SK-N-SH (cell line): Measurements from ENCODE around the gene IFNA8. TPM values are rescaled to one million over a fixed set of nuclear protein-coding genes. Genes with fewer than 3 reads are reported as not detected.

Source experiments
- CTCF ChIA-PET: fragments of 300-600, 350-600 bp; formaldehyde crosslinking; extraction: SDS; loops from one replicate; lab custom pipeline; 2021; lab: Yijun Ruan, JAX
- POLR2A ChIA-PET: fragments of 350-600 bp; sonication (Branson Sonifier 250); formaldehyde crosslinking; extraction: SDS; loops from one replicate; lab custom pipeline; 2020; ENCODE audit warnings: antibody characterized with exemption, inconsistent platforms; lab: Yijun Ruan, JAX
- DNase-seq: peaks from one replicate; pipeline ENCODE4 v3.0.0; 2012
- H2AFZ ChIP-seq: fragments of 200-600 bp; sonication (generic); 2 replicates; pipeline ENCODE4 v1.8.1; 2016; ENCODE audit warnings: antibody characterized with exemption, mild to moderate bottlenecking, low read depth
- H3F3A ChIP-seq: fragments of 200-600 bp; sonication (generic); replicated peaks from 2 replicates; pipeline ENCODE3; 2016; ENCODE audit warnings: antibody characterized with exemption, mild to moderate bottlenecking; ENCODE audit not compliant: insufficient read depth
- H3K27ac ChIP-seq, 2 experiments: fragments of 200-500 bp in 1 of 2; fragments of 200-600 bp in 1 of 2; sonication (Bioruptor generic) in 1 of 2; sonication (generic), shearing (Covaris generic) in 1 of 2; 2 replicates each; pipeline versions ENCODE4 v1.5.1 to v1.6.1; 2014 to 2016; ENCODE audit warnings: low read depth in 2 of 2, inconsistent platforms in 1 of 2, low read length in 1 of 2, mild to moderate bottlenecking in 1 of 2, mixed read lengths in 1 of 2
- H3K27me3 ChIP-seq: fragments of 200-600 bp; sonication (generic), shearing (Covaris generic); 2 replicates; pipeline ENCODE4 v1.6.1; 2016; ENCODE audit warnings: mixed run types; ENCODE audit not compliant: insufficient read depth
- H3K36me3 ChIP-seq, 2 experiments: fragments of 200-500 bp in 1 of 2; fragments of 200-600 bp in 1 of 2; sonication (Bioruptor generic) in 1 of 2; sonication (generic) in 1 of 2; replicated peaks in 1 of 2; 2 replicates each; pipeline versions ENCODE3 to v1.5.1; 2014 to 2016; ENCODE audit warnings: low read length in 1 of 2, mild to moderate bottlenecking in 1 of 2; ENCODE audit not compliant: insufficient read depth in 2 of 2, control insufficient read depth in 1 of 2
- H3K4me1 ChIP-seq, 2 experiments: fragments of 200-500 bp in 1 of 2; fragments of 200-600 bp in 1 of 2; sonication (Bioruptor generic) in 1 of 2; sonication (generic), shearing (Covaris generic) in 1 of 2; 2 replicates each; pipeline versions ENCODE4 v1.5.1 to v1.6.1; 2014 to 2016; ENCODE audit warnings: low read depth in 1 of 2, low read length in 1 of 2, mixed run types in 1 of 2; ENCODE audit not compliant: insufficient read depth in 2 of 2, control insufficient read depth in 1 of 2
- H3K4me2 ChIP-seq: fragments of 200-600 bp; sonication (generic), shearing (Covaris generic); 2 replicates; pipeline ENCODE4 v1.6.1; 2017; ENCODE audit warnings: mixed run types
- H3K4me3 ChIP-seq, 2 experiments: fragments of 200-500 bp in 1 of 2; fragments of 200-600 bp in 1 of 2; sonication (Bioruptor generic) in 1 of 2; sonication (generic), shearing (Covaris generic) in 1 of 2; 2 replicates each; pipeline versions ENCODE4 v1.5.1 to v1.8.1; 2014 to 2016; ENCODE audit warnings: low read depth in 2 of 2, inconsistent platforms in 1 of 2, low read length in 1 of 2, mild to moderate bottlenecking in 1 of 2, mixed read lengths in 1 of 2, moderate library complexity in 1 of 2
- H3K79me2 ChIP-seq: fragments of 200-600 bp; sonication (generic); 2 replicates; pipeline ENCODE4 v1.8.1; 2017; ENCODE audit warnings: mild to moderate bottlenecking; ENCODE audit not compliant: insufficient read depth
- H3K9ac ChIP-seq: fragments of 200-600 bp; sonication (generic); 2 replicates; pipeline ENCODE4 v1.6.1; 2017; ENCODE audit warnings: mixed run types
- H3K9me2 ChIP-seq: fragments of 200-600 bp; sonication (generic); 2 replicates; pipeline ENCODE4 v1.6.1; 2017; ENCODE audit warnings: mixed run types
- H3K9me3 ChIP-seq: fragments of 200-600 bp; sonication (generic); 2 replicates; pipeline ENCODE4 v1.6.1; 2017; ENCODE audit warnings: mixed run types, mild to moderate bottlenecking, moderate library complexity
- H4K20me1 ChIP-seq: fragments of 200-600 bp; sonication (generic); 2 replicates; pipeline ENCODE4 v1.6.1; 2017; ENCODE audit warnings: mild to moderate bottlenecking, mixed run types; ENCODE audit not compliant: insufficient read depth
- CHD2 ChIP-seq: fragments of 150-350 bp; IDR thresholded peaks from 2 replicates; pipeline ENCODE4 v1.6.1; 2018; ENCODE audit warnings: low read length; ENCODE audit not compliant: partially characterized antibody
- EP300 ChIP-seq, 2 experiments: IDR thresholded peaks; 2 replicates each; pipeline versions ENCODE4 v1.4.0 to v1.6.1; 2012; ENCODE audit warnings: borderline replicate concordance in 1 of 2, low read depth in 1 of 2, low read length in 1 of 2
- FOXJ3 ChIP-seq: sonication (generic); formaldehyde crosslinking; IDR thresholded peaks from 2 replicates; pipeline ENCODE4 v1.5.1; 2020; ENCODE audit warnings: mild to moderate bottlenecking, missing genetic modification reagents
- JUND ChIP-seq: IDR thresholded peaks from 2 replicates; pipeline ENCODE4 v1.4.0; 2012
- NFIC ChIP-seq: IDR thresholded peaks from 2 replicates; pipeline ENCODE4 v1.4.0; 2012; ENCODE audit warnings: borderline replicate concordance
- NRF1 ChIP-seq: IDR thresholded peaks from 2 replicates; pipeline ENCODE4 v1.6.1; 2012; ENCODE audit warnings: low read depth, mild to moderate bottlenecking, low read length
- POLR2AphosphoS5 ChIP-seq: IDR thresholded peaks from 2 replicates; pipeline ENCODE4 v1.6.1; 2012; ENCODE audit warnings: low read depth, low read length
- RAD21 ChIP-seq: IDR thresholded peaks from 2 replicates; pipeline ENCODE4 v1.6.1; 2012; ENCODE audit warnings: mild to moderate bottlenecking, low read length
- RCOR1 ChIP-seq: fragments of 150-350 bp; IDR thresholded peaks from 2 replicates; pipeline ENCODE4 v1.6.1; 2017; ENCODE audit warnings: antibody characterized with exemption, low read length
- SMC3 ChIP-seq: IDR thresholded peaks from 2 replicates; pipeline ENCODE4 v1.6.1; 2012; ENCODE audit warnings: low read depth, low read length, improper control_type of control experiment
- WGBS: methylation state at CpG from one replicate; pipeline ENCODE4 v1.1.6; 2017; ENCODE audit warnings: low lambda C conversion rate; 5-methylcytosine and 5-hydroxymethylcytosine counted together
- polyA plus RNA-seq, 3 experiments: library from polyadenylated mRNA; depleted of rRNA; stranded (reverse); fragments of >200 nt; gene quantifications; 2 replicates each; pipeline ENCODE4 v1.2.3, GENCODE V29; 2012
- TF ChIP-seq, protein P1 (sequence below): fragments of 150-350 bp; IDR thresholded peaks from 2 replicates; pipeline ENCODE4 v1.6.1; 2017; ENCODE audit warnings: antibody characterized with exemption, low read length, low read depth, borderline replicate concordance
- TF ChIP-seq, protein P2 (sequence below): IDR thresholded peaks from 2 replicates; pipeline ENCODE4 v1.4.0; 2012; ENCODE audit warnings: low read depth
- TF ChIP-seq, protein P3 (sequence below): fragments of 200-600 bp; sonication (generic); IDR thresholded peaks from 2 replicates; pipeline ENCODE4 v1.6.1; 2017; ENCODE audit warnings: antibody characterized with exemption, mild to moderate bottlenecking, moderate library complexity

Gene IFNA8
- polyA plus RNA-seq, 1 of the 3 experiments (the other 2 are of a cell fraction): not detected

DNA sequence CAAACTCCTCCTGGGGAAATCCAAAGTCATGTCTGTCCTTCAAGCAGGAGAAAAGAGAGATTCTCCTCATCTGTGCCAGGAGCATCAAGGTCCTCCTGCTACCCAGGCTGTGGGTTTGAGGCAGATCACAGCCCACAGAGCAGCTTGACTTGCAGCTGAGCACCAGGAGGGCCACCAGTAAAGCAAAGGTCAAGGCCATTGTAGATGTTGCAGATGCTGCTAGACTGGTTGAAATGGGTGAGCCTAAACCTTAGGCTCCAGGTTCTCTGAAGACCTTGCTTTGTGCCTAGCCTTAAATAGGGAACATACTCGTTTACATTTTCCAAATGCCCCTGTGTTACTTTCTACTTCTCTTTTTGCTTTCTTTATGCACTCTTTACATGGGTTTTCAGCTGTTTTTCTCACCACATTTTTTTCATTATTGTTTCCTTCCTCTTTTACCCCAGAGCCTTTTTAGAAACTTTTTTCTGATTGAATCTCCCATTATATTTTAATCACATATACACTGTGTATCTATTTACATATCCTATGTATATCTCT lies 23.7 kb upstream of the IFNA8 start, which contains the start of gene IFNA2:
TSS of gene IFNA2 (minus strand) at position 268 of the 540 bp plus-strand sequence. CDS start at position 199, 69 bp downstream.
- Histone ChIP-seq H3F3A (no peaks in the 10 kb centered on the region), H3K9me3 (no peaks in the 10 kb centered on the region), H3K4me3 (no peak within 1 kb of the TSS), H3K36me3 (no peaks in the 10 kb centered on the region), H3K9me2 (no peaks in the 10 kb centered on the region), H3K4me1 (no peaks in the 10 kb centered on the region), H3K9ac (no peak within 1 kb of the TSS), H3K27ac (no peak within 1 kb of the TSS), H3K4me2 (no peak within 1 kb of the TSS), H3K79me2 (no peaks in the 10 kb centered on the region), H4K20me1 (no peaks in the 10 kb centered on the region), H2AFZ (no peak within 1 kb of the TSS), H3K27me3 (peaks cover 12% of the 10 kb centered on the region; the same call in 1 of the 2 replicates)
- ChIA-PET POLR2A (no interaction called here), CTCF (interaction anchor here (0.6 to 1.9 kb wide), 3 partner anchors 11 to 242 kb away, joined by 3 to 11 read pairs (median 3); no protein-coding TSS in a partner anchor)
- WGBS: 0% methylated on average over 1 of the region's 1 CpG
- TF ChIP-seq NFIC (no peak), RAD21 (no peak), NRF1 (no peak), POLR2AphosphoS5 (no peak), JUND (no peak), EP300 (IDR thresholded peaks at IDR 0.05; ENCODE audit: borderline replicate concordance in 1 of 2, low read depth in 1 of 2, low read length in 1 of 2) (no peak), RCOR1 (no peak), FOXJ3 (no peak), CHD2 (no peak), SMC3 (no peak)
- TF ChIP-seq, protein P1, sequence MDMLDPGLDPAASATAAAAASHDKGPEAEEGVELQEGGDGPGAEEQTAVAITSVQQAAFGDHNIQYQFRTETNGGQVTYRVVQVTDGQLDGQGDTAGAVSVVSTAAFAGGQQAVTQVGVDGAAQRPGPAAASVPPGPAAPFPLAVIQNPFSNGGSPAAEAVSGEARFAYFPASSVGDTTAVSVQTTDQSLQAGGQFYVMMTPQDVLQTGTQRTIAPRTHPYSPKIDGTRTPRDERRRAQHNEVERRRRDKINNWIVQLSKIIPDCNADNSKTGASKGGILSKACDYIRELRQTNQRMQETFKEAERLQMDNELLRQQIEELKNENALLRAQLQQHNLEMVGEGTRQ: no peak
- TF ChIP-seq, protein P2, sequence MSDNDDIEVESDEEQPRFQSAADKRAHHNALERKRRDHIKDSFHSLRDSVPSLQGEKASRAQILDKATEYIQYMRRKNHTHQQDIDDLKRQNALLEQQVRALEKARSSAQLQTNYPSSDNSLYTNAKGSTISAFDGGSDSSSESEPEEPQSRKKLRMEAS: no peak
- no peak for DNase-seq

DNA sequence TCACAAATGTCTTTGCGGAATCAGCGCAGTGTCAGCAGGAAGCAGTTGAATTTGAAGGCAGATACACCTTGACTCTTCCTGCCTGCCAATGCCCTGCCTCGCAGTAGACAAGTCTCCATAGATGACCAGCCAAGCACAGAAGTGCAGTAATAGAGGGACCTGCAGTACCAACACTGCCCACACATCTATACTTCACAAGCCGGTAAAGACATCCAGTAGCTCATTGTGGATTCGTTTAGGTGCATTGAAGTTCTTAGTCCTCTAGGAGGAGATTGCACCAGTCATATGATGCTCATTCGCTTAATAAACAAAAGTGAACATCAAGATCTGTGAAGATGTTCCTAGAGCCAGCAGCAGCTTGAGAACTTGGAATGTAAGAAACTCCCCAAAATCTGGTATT lies 16.6 kb upstream of the IFNA8 start:
- Histone ChIP-seq H3K36me3 (no peaks in the 10 kb centered on the region), H3F3A (no peaks in the 10 kb centered on the region), H3K27ac (no peak overlapping the region), H2AFZ (no peak overlapping the region), H3K9me2 (no peaks in the 10 kb centered on the region), H3K4me2 (no peak overlapping the region), H3K9me3 (no peaks in the 10 kb centered on the region), H3K4me3 (no peak overlapping the region), H3K79me2 (no peaks in the 10 kb centered on the region)
- WGBS: 32% methylated on average over 6 of the region's 6 CpGs
- TF ChIP-seq, protein P3, sequence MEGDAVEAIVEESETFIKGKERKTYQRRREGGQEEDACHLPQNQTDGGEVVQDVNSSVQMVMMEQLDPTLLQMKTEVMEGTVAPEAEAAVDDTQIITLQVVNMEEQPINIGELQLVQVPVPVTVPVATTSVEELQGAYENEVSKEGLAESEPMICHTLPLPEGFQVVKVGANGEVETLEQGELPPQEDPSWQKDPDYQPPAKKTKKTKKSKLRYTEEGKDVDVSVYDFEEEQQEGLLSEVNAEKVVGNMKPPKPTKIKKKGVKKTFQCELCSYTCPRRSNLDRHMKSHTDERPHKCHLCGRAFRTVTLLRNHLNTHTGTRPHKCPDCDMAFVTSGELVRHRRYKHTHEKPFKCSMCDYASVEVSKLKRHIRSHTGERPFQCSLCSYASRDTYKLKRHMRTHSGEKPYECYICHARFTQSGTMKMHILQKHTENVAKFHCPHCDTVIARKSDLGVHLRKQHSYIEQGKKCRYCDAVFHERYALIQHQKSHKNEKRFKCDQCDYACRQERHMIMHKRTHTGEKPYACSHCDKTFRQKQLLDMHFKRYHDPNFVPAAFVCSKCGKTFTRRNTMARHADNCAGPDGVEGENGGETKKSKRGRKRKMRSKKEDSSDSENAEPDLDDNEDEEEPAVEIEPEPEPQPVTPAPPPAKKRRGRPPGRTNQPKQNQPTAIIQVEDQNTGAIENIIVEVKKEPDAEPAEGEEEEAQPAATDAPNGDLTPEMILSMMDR: peak; percentile 45
- TF ChIP-seq SMC3: no peak
- TF ChIP-seq, all 33 proteins: peak for 1
- ChIA-PET POLR2A (no interaction called here), CTCF (interaction anchor here (1.0 to 8.2 kb wide), 6 partner anchors 10 to 88 kb away, joined by 3 to 239 read pairs (median 4); partner anchors contain the start of gene KLHL9)
- Histone ChIP-seq H4K20me1 (no peaks in the 10 kb centered on the region), H3K4me1 (peaks cover 0 to 4% of the 10 kb centered on the region in 2 experiments; a peak in 2 of 4 replicates), H3K9ac (no peak overlapping the region), H3K27me3 (peaks cover 34% of the 10 kb centered on the region; the same call in 1 of the 2 replicates)
- peak; percentile 23 for DNase-seq
